H4 (cell line): ENCODE measurements around the gene XDH. TPM values are rescaled to one million over a fixed set of nuclear protein-coding genes. Genes with fewer than 3 reads are reported as not detected.

Source experiments
- total RNA-seq: library from RNA; depleted of rRNA; stranded (reverse); fragments of >200 nt; shearing (Covaris generic); gene quantifications from 2 replicates; pipeline ENCODE4 v1.2.3, GENCODE V29; 2014; rRNA removed

The XDH gene
- total RNA-seq, 1 experiment from 2014 or later: 0.33 TPM

Other genes starting within 250 kb of the XDH start
- gene CAPN14, start 197.2 kb downstream of the XDH start, total RNA-seq: 0.14 TPM in 1 of 2 replicates, not detected in the other
- 4.6 and 5.1 TPM in 2 replicates for gene EHD3, start 180.6 kb downstream of the XDH start, total RNA-seq
- not detected in 2 replicates for gene SRD5A2, start 166.2 kb upstream of the XDH start, total RNA-seq